HG03066 (cell line): ENCODE data around the gene EYS.

Experiments used
- ATAC-seq: cut with Tn5 transposase; IDR thresholded peaks from one replicate; pipeline ENCODE4 v1.9.1; 2021; ENCODE audit warnings: low read depth; ENCODE audit not compliant: unreplicated experiment

The EYS gene

DNA sequence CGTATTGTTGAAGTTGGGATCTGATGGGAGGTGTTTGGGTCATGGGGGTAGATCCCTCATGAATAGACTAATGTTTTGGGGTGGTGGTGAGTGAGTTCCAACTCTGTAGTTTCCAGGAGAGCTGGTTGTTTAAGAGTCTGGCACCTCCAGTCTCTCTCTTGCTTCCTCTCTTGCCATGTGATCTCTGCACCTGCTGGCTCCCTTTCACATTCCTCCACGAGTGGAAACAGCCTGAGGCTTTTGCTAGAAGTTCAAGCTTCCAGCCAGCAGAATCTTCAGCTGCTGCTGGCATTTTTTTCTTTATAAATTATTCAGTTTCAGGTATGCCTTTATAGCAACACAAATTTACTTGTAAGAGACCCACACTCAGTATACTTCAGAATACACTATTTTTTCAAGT, 1021.6 kb downstream of the EYS start:
- ATAC-seq = no peak

DNA sequence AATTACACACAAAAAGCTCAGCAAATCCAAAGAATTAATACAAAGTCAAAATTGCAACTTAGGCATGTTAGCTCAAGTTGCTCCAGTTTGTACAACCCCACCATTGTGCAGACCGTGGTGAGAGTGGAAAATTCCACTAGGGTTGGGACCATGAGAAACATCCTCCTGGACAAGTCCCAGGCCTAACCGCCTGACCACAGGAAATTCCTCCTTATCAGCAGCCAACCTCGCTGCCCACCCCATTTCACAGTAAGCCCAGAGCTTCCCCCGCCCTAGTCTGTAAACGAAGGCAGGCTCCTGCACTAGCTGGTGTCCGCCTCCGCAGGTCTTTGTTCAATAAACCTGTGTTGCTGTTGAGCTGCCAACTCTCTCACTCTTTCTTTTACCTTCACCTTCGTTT, 1023.3 kb downstream of the EYS start:
- ATAC-seq = no peak

DNA sequence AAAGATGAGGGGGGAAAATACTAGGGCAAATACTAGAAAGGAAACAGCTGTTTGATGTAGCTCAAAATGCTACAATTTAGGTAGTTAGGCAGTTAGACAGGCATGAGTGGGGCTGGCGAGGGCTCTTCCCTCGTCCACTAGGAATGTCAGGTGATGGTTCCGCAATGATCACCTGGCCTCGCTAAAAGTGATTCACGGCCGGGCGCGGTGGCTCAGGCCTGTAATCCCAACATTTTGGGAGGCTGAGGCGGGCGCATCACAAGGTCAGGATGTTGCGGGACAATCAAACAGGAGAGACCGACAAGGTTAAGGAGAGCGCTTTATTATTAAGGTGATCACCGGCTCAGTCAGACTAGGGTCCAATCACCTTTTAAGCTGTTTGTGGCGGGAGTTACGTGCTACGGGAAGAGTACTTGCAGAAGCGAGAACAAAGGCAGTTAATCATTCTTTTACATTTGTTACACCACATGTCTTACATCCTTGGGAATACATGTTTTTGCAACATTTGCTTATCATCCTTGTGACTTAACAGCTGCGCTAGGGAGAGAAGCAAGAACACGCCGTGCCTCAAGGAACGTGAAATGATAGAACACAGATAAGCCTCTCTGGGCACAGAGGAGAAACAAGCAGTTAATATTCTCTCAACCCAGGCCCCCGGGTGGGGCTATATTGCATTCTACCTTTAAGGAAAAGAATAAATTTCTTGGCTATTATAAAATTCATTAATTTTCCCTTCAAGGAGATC, 1025.4 kb downstream of the EYS start:
- ATAC-seq = no peak

DNA sequence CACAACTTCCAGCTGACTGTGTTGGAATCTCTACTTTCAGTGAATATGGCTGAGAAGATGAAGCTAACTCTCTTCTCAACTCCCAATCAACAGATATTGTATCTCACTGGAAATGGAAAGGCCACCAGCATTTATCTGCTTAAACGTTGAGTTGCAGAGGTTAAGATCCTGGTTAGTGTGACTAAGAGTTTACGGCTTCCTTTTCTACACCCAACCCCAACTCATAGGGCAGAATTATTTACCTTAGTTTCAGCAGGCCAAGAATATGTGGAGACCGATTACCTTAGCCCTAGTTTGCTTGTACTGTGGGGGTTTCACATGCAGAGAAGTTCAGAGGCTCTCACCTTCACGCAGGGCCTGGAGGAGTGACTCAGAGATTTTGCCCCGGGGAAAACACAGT, 1026.6 kb downstream of the EYS start:
- no peak for ATAC-seq

DNA sequence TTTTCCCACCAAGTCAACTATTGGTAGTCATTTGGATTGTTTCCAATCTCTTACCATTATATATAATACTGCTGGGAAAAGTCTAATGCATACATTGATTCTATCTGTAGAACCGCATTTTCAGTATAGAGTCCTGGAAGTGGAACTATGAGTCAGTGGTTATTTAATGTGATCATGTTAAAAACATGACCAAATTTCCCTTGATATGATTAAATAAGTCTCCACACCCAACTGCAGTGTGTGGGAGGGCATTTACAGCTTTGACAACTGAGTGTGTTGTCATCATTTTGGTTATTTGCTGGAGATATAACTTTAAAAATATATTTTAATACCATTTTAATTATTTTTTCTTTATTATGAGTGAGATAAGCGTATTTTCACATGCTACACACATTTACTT, 1027.6 kb downstream of the EYS start:
- ATAC-seq = no peak

DNA sequence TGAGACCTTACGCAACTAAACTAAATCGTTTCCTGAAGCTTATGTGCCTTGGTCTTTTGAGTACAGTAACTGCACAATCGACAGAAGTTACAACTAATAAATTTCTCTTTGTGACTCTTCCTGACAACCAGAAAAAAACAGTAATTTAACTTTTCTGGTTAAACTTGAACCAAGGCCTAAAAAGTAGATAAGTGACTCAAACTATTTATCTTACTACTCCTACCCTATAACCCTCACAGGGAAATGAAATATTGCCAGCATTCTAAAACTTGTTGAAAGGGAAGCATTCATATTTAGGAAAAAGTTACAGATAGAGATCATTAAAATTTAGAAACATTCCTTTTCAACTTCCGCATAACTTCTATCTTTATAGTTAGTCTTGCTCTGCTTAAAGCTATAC, 1034.4 kb downstream of the EYS start:
- no peak for ATAC-seq

DNA sequence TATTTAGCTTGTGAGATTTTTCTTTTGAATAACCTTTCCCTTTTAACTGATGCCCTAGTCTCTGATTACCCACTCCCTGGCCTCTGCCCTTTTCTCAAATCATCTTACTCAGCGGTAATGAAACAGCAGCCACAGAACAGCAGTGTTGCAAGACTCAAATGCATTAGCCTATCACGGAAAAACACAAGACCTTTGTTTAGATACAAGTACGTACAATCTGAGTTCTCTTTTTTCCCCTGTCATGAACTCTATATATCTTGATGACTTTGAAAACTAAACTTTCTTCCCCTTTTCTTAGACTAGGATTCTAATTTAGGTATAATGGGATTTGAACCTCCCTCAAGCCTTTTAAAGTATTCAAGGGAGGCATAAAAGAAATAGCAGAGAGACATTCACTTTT, 1034.9 kb downstream of the EYS start:
- ATAC-seq = no peak

DNA sequence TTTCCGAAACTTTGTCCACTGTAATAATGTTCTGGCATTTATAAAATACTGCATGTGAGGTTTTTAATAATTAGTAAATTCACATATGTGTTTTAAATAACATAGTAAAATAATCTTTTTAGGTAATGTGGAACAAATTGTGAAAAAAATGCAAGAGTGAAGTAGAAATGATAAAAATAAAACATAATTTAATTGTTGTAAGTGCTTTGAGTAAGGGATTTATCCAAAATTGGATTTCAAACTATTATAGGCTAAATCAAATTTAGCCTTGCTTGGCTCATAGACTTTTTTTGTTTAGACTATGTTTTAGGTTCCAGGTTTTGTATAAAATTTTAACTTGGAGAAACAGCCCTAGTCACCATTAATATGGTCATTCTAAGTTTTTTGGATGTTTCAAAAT, 1041.9 kb downstream of the EYS start:
- ATAC-seq = no peak

DNA sequence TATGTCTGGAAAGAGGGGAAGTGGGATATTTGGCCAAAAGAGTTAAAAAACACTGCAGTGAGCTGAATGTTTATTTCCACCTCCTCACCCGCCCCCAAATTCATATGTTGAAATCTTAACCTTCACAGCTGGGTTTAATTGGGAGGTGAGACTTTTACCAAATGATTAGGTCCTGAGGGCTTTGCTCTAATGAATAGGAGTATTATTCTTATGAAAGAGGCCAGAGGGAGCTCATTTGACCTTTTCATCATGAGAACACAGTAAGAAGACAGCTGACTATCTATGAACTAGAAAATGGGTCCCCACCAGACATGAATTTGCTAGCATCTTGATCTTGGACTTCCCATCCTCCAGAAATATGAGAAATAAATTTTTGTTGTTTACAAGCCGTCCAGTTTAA, 1042.5 kb downstream of the EYS start:
- ATAC-seq = no peak

DNA sequence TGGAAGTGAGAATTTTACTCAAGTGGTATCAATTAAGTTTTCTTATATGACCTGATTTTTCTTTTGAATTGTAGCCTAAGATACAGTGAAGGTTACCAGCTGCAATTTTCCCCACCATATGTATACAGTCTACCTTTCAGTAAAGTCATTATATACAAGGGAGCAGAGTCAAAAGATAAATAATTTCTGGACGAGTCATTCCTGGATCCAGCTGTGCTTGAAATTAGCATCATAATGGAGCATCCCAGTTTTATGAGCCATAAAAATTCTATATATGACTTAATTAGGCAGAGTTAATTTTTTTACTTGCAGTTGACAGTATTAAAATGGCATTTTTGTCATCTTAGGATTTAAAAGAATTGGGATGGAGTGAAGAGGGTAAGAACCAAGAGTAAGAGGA, 1063.0 kb downstream of the EYS start:
- no peak for ATAC-seq

DNA sequence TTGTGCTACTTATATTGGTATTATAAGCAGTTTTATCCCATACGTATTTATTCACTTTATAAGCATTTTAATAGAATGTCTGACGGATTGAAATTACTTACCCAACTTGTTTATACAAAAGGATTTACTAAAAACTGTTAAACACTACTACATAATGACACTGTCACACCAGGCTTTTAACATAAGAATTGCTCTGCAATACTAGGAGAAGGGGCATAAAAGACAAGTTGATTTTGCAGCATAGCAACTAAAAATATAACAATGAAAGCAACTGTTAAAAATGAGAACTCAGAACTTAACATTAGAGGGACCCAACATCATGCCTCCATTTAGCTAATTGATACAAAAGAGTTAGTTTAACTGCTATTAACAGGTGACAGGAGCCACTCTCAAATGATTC, 1076.1 kb downstream of the EYS start:
- ATAC-seq = no peak

DNA sequence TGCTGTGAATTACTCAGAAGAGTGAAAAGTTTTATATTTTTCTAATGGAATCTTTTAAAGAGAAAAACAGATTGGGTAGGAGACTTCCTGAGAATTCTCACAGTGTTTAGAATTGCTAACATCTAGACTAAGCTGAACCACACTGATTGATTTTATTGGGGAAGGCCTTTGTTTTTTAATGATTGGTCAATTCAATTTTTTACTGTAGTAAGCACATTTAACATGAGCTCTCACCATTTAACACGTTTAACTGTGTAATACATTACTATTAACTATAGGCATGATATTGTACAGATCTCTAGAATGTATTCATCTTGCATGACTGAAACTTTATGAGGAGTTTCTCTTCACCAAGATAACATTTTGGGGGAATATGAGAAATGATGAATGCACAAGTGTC, 1084.1 kb downstream of the EYS start:
- ATAC-seq = no peak

DNA sequence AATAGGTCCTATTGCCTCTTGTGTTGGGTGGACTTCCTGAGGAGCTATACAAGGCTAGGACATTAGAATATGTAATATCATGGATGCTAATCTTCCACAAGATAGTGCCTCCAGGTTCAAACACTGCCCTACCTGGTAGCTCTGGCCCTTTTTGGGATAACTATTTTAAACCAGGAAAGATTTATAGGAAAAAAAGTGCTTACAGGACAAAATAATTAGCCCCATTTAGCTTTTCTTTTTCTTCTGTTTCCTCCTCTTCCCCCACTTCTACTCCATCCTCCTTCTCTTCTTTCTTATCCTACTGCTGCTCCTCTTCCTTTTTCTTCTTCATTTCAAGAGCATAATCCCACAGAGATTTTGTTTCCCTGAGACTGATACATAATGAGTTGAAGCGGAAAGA, 1104.0 kb downstream of the EYS start:
- ATAC-seq = no peak

DNA sequence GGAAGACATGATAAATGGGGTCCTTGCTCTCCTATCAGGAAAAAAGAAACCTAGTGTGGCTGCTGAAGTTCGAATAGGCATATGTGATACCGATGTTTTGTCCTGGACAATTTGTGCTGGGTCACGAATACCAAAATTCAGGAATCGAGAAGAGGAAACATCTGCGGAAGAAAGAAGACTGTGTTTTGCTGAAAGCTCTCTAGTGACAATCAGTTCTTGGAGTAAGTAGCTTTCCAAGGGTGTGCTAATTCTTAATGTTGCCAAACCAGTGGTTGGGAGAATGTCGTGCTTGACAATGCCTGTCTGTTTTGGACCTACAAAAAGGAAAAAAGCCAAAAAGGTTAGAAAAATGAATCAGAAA, 1115.4 kb downstream of the EYS start:
- ATAC-seq = no peak

DNA sequence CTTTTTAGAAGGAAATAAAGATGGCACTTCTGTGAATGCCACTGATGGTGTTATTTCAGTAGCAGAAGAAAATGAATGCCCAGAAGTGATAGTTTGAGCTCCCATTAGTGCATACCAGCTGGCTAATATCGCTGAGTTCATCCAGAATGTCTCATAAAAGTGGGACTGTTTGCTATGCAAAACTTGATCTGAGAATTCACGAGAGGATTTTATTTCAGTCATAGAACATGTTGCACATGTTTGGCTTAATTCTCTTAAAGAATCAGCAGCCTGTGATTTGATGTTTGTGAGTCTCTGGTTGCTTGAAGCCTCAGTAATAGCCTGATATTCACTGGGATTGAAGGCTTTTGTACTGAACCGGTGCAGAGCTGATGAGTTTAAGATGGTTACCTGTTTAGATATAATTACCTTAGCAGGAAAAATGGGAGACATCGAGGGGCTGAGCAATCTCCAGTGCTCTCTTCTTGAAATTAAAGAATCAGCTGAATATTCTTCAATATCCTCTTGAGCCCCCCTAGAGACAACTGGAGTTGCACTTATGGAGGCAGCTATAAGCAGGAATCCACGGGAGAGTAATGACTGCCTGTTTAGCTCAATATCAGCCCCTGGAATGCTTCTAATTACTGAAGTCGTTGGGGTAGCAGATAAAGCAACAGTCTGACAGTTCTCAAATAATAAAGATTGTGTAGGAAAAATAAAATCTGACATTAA, 1115.9 kb downstream of the EYS start:
- no peak for ATAC-seq

DNA sequence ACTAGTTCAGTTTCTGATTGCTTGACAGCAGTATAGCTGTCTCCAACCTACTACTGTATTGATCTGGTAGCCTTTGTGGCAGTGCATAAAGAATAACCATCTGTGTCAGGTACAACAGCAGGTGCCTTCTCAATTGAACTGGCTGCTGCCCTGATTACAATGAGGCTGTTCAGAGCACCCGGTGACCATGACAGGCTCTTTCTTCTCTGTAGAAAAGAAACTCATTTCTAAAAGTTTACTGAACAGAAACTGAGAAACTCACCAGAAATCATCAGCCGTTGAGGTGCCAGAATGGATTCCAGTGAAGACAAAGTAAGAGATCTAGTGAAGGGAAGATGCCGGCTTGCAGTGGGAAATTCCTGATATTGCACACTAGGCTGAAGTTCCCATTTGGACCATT, 1117.1 kb downstream of the EYS start:
- no peak for ATAC-seq

DNA sequence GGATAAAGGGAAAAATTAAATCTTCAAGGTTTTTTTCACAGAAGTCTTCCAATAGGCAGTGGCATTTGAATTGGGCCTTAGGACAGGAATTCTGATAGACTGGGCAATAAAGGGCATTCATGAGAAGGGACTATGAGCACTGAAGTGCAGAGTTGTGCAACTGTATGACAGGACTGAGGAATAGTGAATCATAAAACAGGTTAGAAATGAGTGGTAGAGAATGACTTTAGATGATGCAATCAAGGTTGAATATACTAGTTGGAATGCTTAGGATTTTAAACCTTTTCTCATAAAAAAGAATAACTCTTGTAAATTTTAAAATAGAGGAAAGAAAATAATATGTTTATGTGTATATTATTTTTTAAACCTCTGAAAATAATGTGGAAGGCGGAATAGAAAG, 1126.7 kb downstream of the EYS start:
- ATAC-seq = no peak

DNA sequence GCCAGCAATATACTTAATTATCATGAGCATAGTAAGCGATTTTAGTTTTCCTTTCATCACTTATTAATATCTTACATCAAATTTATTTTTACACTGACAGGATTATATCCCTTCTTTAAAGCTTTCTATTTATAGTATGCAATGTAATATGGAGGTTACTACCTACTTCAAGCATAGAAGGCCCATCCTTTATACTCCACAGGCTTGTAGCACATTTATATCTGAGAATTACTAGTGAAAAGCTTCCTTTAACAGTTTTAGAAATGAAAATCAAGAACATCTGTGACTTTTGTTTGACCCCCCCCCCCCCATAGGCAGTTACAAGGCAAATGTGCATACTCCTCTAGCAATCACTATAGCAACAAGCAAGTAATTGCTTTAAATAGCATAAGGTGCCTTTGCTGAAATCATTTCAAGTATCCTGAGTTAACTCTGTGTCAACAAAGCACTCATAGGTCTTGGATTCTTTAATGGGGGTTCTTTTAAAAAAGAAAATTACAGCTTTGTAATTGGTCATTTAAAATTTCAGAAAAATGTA, 1153.7 kb downstream of the EYS start:
- ATAC-seq = no peak

DNA sequence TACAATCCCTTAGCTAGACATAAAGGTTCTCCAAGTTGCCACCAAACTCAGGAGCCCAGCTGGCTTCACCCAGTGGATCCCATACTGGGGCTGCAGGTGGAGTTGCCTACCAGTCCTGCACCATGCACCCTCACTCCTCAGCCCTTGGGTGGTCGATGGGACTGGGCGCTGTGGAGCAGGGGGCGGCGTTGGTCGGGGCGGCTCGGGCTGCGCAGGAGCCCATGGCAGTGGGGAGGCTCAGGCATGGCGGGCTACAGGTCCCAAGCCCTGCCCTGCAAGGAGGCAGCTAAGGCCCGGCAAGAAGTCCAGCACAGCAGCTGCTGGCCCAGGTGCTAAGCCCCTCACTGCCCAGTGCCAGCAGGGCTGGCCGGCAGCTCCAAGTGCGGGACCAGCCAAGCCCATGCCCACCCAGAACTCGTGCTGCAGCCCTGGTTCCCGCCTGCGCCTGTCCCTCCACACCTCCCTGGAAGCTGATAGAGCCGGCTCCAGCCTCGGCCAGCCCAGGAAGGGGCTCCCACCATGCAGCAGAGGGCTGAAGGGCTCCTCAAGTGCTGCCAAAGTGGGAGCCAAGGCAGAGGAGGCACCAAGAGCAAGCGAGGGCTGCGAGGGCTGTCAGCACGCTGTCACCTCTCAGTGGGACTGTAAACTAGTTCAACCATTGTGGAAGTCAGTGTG, 1159.3 kb downstream of the EYS start:
- ATAC-seq = no peak

DNA sequence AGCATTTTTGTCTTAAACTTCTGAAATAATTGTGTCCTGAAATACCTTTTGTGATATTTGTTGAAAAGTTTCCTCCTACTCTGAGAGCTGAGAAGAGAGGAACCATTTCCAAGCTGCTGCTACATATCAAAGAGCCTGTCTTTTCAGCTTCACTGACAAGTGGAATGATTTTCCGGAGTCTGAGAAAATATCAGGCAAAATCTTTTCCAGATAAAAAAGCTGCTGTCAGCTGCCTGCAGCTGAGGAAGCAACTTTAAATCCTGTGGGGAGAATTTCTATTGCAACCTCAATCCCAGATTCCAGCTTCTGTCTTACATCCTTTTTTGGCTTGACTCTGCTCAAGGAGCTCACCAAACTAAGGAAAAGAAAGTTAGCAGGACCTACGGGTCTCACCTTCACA, 1167.1 kb downstream of the EYS start:
- no peak for ATAC-seq

DNA sequence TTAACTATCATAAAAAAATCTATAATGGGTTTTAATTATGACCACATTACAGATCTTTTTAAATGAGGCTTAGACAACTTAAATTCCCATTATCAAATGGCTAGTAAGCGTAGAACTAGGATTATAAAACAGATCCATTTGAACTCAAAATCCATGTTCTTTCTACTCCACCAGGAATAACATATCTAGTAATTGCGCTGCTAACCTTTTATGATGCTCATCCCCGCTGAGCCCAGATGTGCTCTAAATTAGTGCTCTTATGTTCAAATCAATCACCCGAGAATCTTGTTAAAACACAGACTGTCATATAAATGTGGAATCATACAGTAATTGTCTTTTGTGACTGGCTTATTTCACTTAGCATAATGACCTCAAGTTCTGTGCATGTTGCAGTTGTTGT, 1168.3 kb downstream of the EYS start:
- no peak for ATAC-seq

DNA sequence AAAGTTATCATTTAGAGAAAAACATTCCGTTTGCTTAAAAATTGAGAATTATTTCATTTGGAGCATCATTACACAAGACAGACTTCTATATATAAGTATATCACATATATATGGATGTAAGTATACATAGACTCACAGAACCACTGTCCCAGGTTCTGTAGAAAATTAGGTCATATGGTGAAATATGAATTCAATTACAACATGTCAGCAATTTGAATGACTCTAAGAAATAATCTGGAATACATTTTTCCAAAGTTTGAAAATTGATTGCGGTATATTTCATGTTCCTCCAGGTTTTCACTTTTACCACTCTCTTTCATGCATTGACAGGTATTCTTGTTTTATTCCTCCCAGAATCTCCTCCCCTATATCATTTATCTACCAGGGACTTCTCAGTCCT, 1179.1 kb downstream of the EYS start:
- ATAC-seq = no peak
